HG02678 (cell line): ENCODE data around the gene ZXDC.

Experiments used
- ATAC-seq: cut with Tn5 transposase; IDR thresholded peaks from one replicate; pipeline ENCODE4 v1.9.1; 2021; ENCODE audit warnings: mild to moderate bottlenecking, moderate library complexity; ENCODE audit not compliant: unreplicated experiment

ZXDC gene

DNA sequence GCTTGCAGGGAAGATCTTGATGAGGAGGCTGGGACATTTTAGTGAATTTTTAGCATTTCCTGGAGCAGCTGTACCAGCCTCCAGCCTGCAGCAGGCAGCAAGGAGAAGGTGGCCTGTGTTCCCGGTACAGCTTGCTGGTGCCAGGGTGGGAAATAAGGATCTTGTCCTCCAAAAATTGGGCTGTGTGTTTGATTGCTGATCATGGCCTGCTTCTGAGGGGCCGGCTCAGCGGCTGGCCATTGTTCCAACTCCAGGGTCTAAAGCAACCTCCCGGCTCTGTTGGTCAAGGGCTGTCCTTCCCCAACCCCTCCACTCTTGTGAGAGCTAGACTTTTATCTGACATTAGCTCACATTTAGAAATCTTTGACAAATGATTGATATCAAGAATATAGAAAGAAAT, 75.9 kb downstream of the ZXDC start:
- ATAC-seq: no peak

DNA sequence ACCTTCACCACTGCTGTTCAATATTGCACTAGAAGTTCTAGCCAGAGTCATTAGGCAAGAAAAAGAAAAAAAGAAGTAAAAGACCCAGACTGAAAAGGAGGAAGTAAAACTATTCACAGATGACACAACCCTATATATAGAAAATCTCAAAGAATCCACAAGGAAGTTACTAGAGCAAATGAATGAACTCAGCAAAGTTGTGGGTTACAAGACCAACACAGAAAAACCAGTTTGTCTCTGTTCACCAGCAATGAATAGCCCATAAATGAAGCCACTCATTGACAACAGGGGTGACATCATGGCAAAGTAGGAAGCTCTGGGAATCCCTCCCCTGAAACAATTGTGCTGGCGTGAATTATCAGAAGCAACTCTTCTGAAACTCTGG, 76.3 kb downstream of the ZXDC start:
- ATAC-seq: peak; percentile 62

DNA sequence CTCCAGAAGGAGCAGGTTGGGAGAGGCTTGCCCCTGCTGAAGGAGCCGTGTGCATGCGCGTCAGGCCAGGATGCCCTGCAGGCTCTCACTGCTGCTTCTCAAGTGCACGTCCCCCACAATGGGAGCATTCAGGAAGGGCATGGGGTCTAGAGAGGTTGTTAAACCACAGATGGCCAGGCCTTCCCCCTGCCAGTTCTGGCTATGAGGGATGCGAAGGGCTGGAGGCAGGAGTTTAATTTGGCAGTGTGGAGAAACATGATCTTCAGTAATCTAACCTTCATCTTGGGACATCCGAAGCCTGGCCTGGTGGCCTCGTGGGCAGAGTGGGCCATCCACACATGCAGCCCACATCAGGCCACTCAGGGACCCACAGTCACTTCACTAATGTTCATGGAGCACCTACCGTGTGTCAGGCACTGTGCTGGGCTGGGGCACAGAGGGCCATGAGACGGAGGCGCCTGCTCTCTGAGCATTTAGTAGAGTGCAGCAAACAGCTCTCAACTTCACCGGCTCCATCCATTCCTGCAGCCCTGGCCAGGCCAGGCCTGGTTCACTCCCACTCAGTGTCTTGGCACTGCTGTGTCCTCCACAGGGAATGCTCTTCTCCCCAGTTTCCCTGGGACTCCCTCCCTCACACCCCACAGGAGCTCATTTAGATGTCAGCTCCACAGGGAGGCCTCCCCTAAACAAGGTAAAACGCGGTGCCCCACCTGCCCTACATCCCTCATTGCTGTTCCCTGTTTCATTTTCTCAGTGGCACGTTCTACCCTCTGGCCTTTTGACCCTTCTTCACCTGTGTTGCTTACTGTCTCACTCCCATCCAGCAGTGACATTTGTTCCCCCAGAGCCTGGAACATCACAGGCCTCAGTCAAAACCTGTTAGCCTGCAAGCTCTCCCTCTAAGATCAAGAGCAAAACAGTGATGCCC, 77.0 kb downstream of the ZXDC start:
- peak; percentile 8 for ATAC-seq

DNA sequence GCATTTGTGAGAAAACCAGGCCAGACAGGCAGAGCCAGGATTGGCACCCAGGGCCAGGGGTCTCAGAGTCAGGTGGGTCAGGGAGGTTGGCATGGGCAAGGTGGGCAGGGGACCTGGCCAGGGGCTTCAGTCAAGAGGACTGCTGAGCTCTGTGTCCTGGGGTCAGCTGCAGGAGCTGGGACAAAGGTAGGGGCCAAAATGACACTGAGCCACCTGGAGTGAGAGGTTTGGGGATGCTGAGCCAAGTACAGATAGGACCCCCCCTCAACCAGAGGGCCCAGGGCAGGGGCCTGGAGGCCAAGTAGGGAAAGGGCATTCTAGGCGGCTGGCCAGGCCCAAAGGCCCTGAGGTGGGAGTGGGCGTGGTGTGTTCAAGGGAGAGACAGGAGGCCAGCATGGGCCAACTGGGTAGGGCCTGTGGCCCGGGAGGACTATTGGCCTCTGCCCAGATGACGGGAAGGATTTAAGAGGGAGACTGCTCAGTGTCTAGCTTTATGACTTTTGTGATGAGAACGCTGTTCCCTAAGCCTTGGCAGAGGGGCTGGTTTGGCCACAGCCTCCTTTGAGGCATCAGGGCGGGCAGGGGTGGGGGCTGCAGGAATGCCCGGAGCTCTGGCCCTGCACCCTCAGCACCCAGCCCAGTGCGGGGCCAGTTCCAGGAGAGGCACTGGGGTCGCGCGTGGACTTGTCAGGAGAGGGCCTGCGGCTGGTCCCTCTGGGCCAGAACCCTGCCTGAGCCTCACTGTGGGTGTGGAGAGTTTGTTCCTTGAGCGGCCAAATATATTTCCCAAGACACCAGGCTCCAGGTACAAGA, 77.9 kb downstream of the ZXDC start:
- no peak for ATAC-seq

DNA sequence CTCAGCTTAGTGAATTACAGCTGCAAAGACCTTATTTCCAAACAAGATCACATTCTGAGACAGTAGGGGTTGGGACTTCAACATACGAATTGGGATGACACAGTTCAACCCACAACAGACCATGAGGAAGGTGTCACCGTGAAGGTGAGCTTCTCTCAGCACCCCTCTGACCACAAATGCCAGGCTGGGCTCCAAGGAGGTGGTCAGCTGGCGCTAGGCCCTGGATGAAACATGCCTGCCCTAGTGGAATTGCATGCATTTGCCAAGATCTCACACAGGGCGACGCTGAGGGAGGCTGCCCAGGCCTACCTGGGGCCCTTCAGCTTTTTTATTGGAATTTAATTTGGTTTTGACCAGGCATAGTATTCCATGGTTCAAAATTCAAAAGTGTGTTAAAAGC, 79.2 kb downstream of the ZXDC start:
- no peak for ATAC-seq

- no peak for ATAC-seq
These were observed 79.7 kb downstream of the ZXDC start for GRCh38 chr3:126395846-126396513.

DNA sequence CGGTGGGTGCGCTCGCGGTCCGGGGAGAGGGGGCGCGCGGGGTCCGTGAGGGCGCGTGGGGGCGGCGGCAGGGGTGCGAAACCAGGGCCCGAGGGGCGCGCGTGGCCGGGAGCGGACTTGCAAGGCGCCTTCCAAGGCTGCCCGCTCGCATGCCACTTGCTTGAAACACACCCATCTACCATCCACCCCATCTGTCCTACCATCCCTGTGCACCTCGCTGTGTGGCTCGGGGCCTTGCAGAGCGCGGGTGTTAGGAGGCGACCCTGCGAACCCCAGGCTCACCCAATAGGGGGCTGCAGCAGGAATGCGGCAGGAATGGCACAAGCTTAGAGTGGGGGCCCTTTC, 80.7 kb downstream of the ZXDC start:
- no peak for ATAC-seq

DNA sequence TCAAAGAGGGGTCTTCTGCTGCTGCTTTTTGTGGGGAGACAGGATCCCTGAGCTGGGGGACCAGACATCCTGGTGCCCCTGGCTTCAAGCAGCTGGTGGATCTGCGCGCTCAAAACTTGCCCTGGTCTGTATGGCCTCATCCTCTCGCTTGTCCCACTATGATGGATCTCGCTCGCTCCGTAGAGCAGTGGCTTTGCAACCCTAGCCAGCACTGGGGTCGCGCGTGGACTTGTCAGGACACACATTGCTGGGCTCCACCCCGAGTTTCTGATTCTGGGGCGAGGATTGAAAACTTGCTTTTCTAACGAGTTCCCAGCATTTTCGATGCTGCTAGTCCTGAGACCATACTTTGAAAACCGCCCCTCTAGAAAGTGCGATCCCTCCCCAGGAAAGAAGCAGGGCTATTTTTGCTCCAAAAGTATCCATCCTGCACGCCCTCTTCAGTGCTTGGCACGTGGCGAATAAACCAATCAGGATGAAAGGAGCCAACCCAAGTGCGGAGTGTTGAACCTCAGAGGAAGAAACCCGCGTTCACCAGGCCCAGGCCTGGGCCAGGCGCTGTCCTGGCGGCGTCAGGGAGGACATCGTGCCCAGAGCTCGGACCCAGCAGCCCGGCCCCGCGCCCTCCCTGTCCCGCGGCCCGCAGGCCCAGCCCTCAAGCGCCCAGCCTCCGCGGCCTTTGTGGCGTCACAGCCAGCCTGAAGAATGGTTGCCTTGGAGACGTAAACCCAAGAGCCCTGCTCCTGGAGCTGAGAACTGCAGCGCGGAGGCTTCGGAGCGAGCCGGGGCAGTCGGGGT, 81.3 kb downstream of the ZXDC start, which contains the start of gene CFAP100:
CFAP100 (plus strand) TSS at position 731 of the 798 bp plus-strand sequence. CDS start 1,092 bp downstream, outside the sequence.
- ATAC-seq: no peak

- ATAC-seq: no peak
These were observed 82.1 kb downstream of the ZXDC start for GRCh38 chr3:126393563-126393962.

DNA sequence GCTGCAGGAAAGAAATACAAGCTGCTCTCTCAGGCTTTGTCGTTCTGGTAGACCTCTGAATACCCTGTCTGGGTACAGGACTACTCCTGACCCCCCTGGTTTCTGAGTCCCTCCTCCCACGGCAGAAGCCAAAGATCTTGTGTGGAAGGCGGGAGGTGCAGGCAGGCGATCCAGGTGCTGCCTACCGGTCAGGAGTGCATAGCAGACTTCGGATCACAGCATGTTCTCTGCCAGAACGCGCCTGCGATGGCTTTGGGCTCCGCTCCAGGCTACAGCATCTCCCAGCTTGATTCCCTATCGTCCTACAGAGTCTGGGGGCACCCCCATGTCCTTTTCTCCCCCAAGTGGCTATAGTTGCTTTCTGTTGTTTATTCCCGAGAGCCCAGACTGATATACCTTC, 83.4 kb downstream of the ZXDC start:
- ATAC-seq: no peak

DNA sequence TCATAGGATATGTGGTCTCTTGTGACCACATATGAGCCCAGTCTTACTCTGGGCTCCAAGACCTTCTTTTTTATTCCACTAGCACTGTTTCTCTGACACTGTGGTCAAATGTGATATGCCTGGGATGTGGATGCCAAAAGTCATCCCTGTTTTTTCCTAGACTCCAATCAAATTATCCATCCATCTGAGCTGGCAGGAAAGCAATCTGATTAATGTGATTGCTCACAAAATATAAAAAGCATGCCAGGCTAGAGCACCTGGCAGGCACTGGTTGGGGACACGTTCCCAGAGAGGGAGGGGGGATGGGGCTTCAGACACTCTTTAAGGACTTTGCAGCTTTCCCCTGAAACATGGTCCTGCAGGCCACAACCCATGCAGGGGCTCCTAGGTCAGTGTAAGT, 84.1 kb downstream of the ZXDC start:
- no peak for ATAC-seq

DNA sequence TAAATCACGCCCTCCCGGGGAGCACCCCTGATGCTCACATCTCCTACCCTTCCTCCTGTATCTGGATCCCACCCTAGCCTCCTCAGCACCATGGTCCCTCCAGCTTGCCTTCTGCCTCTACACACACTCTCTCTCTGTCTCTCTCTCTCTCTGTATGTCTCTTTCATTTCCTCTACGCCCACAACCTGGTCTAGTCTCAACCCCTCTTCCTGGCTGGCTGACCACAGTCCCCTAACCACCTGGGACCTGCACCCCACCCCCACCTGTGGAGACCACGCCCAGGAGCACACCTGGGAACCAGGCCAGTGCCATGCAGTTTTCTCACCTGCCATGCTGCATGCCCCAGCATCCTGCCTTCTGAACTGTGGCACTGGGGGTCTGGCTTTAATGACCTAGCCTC, 84.9 kb downstream of the ZXDC start:
- no peak for ATAC-seq

- no peak for ATAC-seq
These were observed 85.5 kb downstream of the ZXDC start for GRCh38 chr3:126390201-126390600.

DNA sequence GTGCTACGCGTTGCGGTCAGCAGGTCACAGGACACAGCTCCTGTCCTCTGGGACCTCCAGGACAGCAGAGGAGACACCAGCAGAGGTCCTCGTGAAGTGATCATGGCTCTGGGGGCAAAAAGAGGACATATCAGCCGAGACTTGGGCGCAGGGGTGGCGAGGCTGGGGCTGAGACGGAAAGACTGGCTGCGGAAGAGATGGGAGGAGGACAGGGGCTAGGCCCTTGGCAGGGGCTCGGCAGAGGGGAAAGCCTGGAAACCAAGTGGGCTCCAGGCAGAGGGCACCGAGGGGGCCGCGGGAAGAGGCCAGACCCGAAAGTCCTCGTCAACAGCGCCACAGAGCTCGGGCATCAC, 85.9 kb downstream of the ZXDC start:
- ATAC-seq: no peak

DNA sequence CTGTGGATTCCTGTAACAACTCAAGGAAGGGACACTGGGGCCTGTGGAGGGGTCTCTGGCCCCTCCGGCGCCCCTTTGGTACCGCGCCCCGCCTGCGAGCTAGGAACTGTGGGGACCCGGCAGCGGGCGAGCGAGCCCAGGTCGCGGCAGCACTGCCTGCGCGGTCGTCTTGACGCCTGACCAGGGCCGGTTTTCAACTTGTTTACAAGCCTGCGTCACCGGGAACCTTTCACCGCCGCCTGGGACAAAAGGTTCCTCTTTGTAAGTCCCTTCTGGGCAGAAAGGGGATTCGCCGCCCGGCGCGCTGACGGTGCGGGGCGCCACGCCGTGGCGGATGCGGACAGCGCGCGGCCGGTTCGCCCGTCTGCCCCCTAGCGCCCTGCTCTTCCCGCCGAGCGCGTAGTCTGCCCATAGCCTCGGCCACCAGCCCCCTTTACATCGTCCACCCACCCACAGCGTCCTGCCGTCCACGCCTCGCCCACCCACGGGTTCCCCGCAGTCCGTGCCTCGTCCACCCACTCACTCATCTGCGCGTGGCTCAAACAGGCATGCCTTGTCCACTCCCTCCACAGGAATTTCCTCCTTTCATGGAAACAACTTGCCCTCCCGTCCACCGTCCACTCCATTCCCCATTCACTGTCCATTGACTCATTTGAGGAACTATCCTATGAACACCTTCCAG, 86.4 kb downstream of the ZXDC start:
- ATAC-seq: peak; percentile 89
